HG03575 (cell line): Measurements from ENCODE around the gene ATG7.
A peak's percentile ranks its signal among the peaks of the same experiment; 100 is the strongest.
"Not testable (repeated sequence)": the region's sequence is repeated elsewhere in the genome, so short reads cannot be mapped to it uniquely, and the experiment has no call there.

ENCODE experiments used
- ATAC-seq: cut with Tn5 transposase; IDR thresholded peaks from one replicate; pipeline ENCODE4 v1.9.1; 2021; ENCODE audit not compliant: unreplicated experiment, insufficient number of reproducible peaks, low FRiP score; ENCODE audit errors: extremely low read depth

ATG7 gene

GRCh38 chr3:11583638-11584046 lies 311.4 kb downstream of the ATG7 start:
- no peak for ATAC-seq

- no peak for ATAC-seq
These were observed 312.4 kb downstream of the ATG7 start for GRCh38 chr3:11584570-11584969.

- no peak for ATAC-seq
These were observed 315.6 kb downstream of the ATG7 start for GRCh38 chr3:11587766-11588165.

- no peak for ATAC-seq
These were observed 316.1 kb downstream of the ATG7 start for GRCh38 chr3:11588338-11588737.

GRCh38 chr3:11588755-11589154 lies 316.6 kb downstream of the ATG7 start:
- ATAC-seq, result no peak

GRCh38 chr3:11589706-11590105 lies 317.5 kb downstream of the ATG7 start:
- ATAC-seq, result no peak

GRCh38 chr3:11591002-11591355 lies 318.8 kb downstream of the ATG7 start:
- ATAC-seq, result no peak

- ATAC-seq, result no peak
These were observed 319.4 kb downstream of the ATG7 start for GRCh38 chr3:11591391-11592282.

GRCh38 chr3:11592445-11593298 lies 320.5 kb downstream of the ATG7 start:
- ATAC-seq, result no peak

- ATAC-seq, result no peak
These were observed 321.3 kb downstream of the ATG7 start for GRCh38 chr3:11593318-11594034.

- not testable (repeated sequence) for ATAC-seq
These were observed 322.8 kb downstream of the ATG7 start for GRCh38 chr3:11595024-11595423.

- ATAC-seq, result no peak
These were observed 324.2 kb downstream of the ATG7 start for GRCh38 chr3:11596387-11596786.

- no peak for ATAC-seq
These were observed 328.5 kb downstream of the ATG7 start for GRCh38 chr3:11600501-11601282.

- peak; percentile 60 for ATAC-seq
These were observed 329.4 kb downstream of the ATG7 start for GRCh38 chr3:11601446-11602238.

GRCh38 chr3:11602239-11602840 lies 330.1 kb downstream of the ATG7 start:
- ATAC-seq, result no peak

GRCh38 chr3:11602886-11603527 lies 330.8 kb downstream of the ATG7 start:
- no peak for ATAC-seq

GRCh38 chr3:11603628-11604027 lies 331.4 kb downstream of the ATG7 start:
- ATAC-seq, result no peak
